CD4-positive, CD25-positive, alpha-beta regulatory T cell (primary cell): ENCODE data around the gene GRIP2. TPM values are rescaled to one million over a fixed set of nuclear protein-coding genes. Genes with fewer than 3 reads are reported as not detected.

Experiments used
- ATAC-seq, 2 donors: fragments of 150-1000 bp; cut with Tn5 transposase; one replicate each; pipeline ENCODE4 v1.10.0; 2021; ENCODE audit warnings: low read depth in 2 of 2, moderate number of reproducible peaks in 2 of 2, moderate library complexity in 1 of 2
- DNase-seq, 3 donors: peaks; one replicate each; pipeline versions ENCODE4 v3.0.0 to v3.0.0-alpha.2; 2012 to 2022; ENCODE audit warnings: mixed read lengths in 1 of 3
- H3K27ac ChIP-seq: one replicate; pipeline ENCODE4 v1.7.0; 2013; ENCODE audit warnings: mild to moderate bottlenecking, low read length; ENCODE audit not compliant: insufficient read depth, poor library complexity, severe bottlenecking
- H3K27me3 ChIP-seq: one replicate; pipeline ENCODE4 v1.7.0; 2013; ENCODE audit warnings: low read length; ENCODE audit not compliant: control insufficient read depth, insufficient read depth
- H3K36me3 ChIP-seq: one replicate; pipeline ENCODE4 v1.7.0; 2013; ENCODE audit warnings: mild to moderate bottlenecking, low read length, moderate library complexity; ENCODE audit not compliant: control insufficient read depth, insufficient read depth
- H3K4me1 ChIP-seq: 2 replicates; pipeline ENCODE4 v1.7.0; 2013; ENCODE audit warnings: mild to moderate bottlenecking, low read length; ENCODE audit not compliant: insufficient read depth, control insufficient read depth, poor library complexity, severe bottlenecking
- H3K4me3 ChIP-seq: one replicate; pipeline ENCODE4 v1.7.0; 2013; ENCODE audit warnings: low read depth, mild to moderate bottlenecking, low read length, moderate library complexity
- H3K9me3 ChIP-seq, 2 experiments: 1 replicate in 1 of 2; 2 replicates in 1 of 2; pipeline ENCODE4 v1.7.0; 2013; ENCODE audit warnings: low read length in 2 of 2, mild to moderate bottlenecking in 1 of 2, moderate library complexity in 1 of 2; ENCODE audit not compliant: control insufficient read depth in 2 of 2
- H3K27ac Mint-ChIP-seq, 3 donors: one replicate each; pipeline ENCODE4 v1.8.0; 2020 to 2022; ENCODE audit warnings: mild to moderate bottlenecking in 3 of 3, mixed read lengths in 3 of 3, moderate library complexity in 2 of 3
- H3K27me3 Mint-ChIP-seq: one replicate; pipeline ENCODE4 v1.8.0; 2022; ENCODE audit warnings: mild to moderate bottlenecking, mixed read lengths
- H3K36me3 Mint-ChIP-seq: one replicate; pipeline ENCODE4 v1.8.0; 2020; ENCODE audit warnings: mixed read lengths
- H3K4me1 Mint-ChIP-seq, 4 donors: one replicate each; pipeline ENCODE4 v1.8.0; 2020 to 2022; ENCODE audit warnings: mixed read lengths in 4 of 4, mild to moderate bottlenecking in 1 of 4
- H3K4me3 Mint-ChIP-seq, 4 donors: one replicate each; pipeline ENCODE4 v1.8.0; 2020 to 2022; ENCODE audit warnings: mild to moderate bottlenecking in 4 of 4, mixed read lengths in 4 of 4, moderate library complexity in 3 of 4
- H3K9me3 Mint-ChIP-seq, 7 donors: one replicate each; pipeline ENCODE4 v1.8.0; 2020 to 2022; ENCODE audit warnings: mixed read lengths in 7 of 7, mild to moderate bottlenecking in 3 of 7, moderate library complexity in 2 of 7
- polyA plus RNA-seq, 4 donors: library from polyadenylated mRNA; unstranded; fragments of 300-500 nt; fragmentation: Illumina TruSeq; gene quantifications; one replicate each; pipeline ENCODE4 v1.2.3, GENCODE V29; 2021
- total RNA-seq: library from RNA; stranded (reverse); gene quantifications from one replicate; pipeline ENCODE4 v1.2.3, GENCODE V29; 2022

GRIP2 gene
- total RNA-seq (not detected), polyA plus RNA-seq (under 1 TPM in 1 of 4 donors, not detected in 3; 0.18 TPM)

DNA sequence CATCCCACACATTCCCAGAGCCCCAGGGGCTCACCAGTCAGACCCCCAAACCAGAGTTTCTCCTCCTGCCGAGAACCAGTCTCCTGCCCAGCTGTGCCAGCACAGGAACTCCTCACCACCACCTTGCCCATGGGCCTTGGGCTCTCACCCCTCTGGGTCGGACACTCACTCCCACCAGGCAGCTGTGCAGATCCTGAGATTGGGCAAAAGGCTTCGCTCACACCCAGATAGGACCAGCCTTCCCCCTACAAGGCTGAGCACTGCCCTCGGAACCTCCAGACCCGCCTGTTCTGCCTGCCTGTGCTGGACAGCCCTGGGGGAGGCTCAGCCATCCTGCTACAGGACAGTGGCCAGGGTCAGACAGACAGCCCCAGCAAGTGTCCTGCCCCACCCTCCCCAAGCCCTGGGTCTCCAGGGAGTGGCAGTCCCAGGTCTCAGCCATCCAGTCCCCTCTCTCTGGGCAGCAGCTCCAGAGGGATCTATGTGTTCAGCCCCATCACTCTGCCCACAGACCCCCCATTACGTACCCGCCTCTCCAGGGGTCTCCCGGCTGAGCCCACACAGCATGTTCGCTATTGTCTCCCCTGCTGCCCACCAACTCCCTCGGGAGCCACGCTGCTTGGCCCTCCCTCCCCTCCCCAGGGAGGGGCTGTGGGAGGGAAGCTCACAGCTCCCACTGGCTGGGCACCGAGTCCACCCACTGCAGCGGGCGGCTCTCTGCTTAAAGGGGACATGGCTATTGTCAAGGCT, at the start of gene GRIP2:
GRIP2 (minus strand) TSS at position 601 of the 750 bp plus-strand sequence; CDS start at position 567, 34 bp downstream.
- Mint-ChIP-seq H3K27me3 (no peaks in the 10 kb centered on the region), H3K36me3 (no peaks in the 10 kb centered on the region), H3K27ac (no peak within 1 kb of the TSS), H3K4me3 (no peak within 1 kb of the TSS), H3K4me1 (no peaks in the 10 kb centered on the region), H3K9me3 (peaks cover 0 to 2% (median 0%) of the 10 kb centered on the region in 7 donors)
- Histone ChIP-seq H3K9me3 (no peaks in the 10 kb centered on the region), H3K36me3 (no peaks in the 10 kb centered on the region), H3K4me1 (no peaks in the 10 kb centered on the region), H3K27me3 (no peaks in the 10 kb centered on the region), H3K4me3 (no peak within 1 kb of the TSS), H3K27ac (no peak within 1 kb of the TSS)
- no peak for ATAC-seq
- DNase-seq = no peak

- peaks cover 18% of the 10 kb centered on the region for H3K27me3 Mint-ChIP-seq
- no peaks in the 10 kb centered on the region for H3K9me3 ChIP-seq
- no peaks in the 10 kb centered on the region for H3K36me3 Mint-ChIP-seq
- H3K36me3 ChIP-seq = no peaks in the 10 kb centered on the region
- H3K27ac Mint-ChIP-seq = no peak overlapping the region
- no peaks in the 10 kb centered on the region for H3K4me1 ChIP-seq
- H3K27me3 ChIP-seq = no peaks in the 10 kb centered on the region
- H3K4me3 ChIP-seq = no peak overlapping the region
- DNase-seq (no peak), ATAC-seq (no peak)
- H3K9me3 Mint-ChIP-seq = no peaks in the 10 kb centered on the region
- H3K4me1 Mint-ChIP-seq = no peaks in the 10 kb centered on the region
- no peak overlapping the region for H3K27ac ChIP-seq
- H3K4me3 Mint-ChIP-seq = no peak overlapping the region
Measured at GRCh38 chr3:14588425-14589112, 48.4 kb upstream of the GRIP2 start.

DNA sequence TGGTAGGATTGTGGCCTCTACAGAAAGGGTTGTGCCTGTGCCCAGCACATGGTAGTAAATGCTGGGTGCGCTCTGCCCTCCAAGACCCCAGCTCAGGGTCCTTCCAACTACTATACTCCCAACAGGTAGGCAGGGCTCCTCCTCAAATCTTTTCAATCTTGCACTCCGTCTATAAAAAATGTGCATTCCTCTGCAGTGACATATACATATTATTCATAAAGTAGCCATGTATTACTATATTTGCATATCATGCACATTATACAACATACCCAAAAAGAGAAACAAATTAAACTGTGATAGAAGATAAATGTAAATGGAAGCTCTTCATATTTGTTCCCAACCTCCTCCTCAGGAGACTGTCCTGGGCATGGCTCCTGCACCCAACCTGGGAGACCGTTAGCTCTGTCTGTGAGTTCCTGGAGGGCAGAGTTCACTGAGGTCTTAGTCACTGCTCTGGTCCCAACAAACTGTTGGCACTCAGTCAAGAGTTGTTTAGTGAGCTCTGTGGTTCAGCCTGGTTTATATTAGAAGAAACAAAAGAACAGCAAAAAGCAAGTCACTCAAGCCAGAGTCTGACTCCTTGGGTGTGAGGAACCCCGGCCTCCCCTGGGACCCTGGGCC, 47.7 kb upstream of the GRIP2 start:
- no peaks in the 10 kb centered on the region for H3K4me1 Mint-ChIP-seq
- H3K9me3 ChIP-seq = no peaks in the 10 kb centered on the region
- H3K27ac Mint-ChIP-seq = no peak overlapping the region
- DNase-seq (no peak), ATAC-seq (no peak)
- H3K4me1 ChIP-seq = no peaks in the 10 kb centered on the region
- H3K4me3 Mint-ChIP-seq = no peak overlapping the region
- H3K9me3 Mint-ChIP-seq = no peaks in the 10 kb centered on the region
- no peak overlapping the region for H3K4me3 ChIP-seq
- H3K36me3 Mint-ChIP-seq = no peaks in the 10 kb centered on the region
- no peaks in the 10 kb centered on the region for H3K27me3 ChIP-seq
- H3K27me3 Mint-ChIP-seq = peaks cover 11% of the 10 kb centered on the region
- no peaks in the 10 kb centered on the region for H3K36me3 ChIP-seq
- no peak overlapping the region for H3K27ac ChIP-seq

DNA sequence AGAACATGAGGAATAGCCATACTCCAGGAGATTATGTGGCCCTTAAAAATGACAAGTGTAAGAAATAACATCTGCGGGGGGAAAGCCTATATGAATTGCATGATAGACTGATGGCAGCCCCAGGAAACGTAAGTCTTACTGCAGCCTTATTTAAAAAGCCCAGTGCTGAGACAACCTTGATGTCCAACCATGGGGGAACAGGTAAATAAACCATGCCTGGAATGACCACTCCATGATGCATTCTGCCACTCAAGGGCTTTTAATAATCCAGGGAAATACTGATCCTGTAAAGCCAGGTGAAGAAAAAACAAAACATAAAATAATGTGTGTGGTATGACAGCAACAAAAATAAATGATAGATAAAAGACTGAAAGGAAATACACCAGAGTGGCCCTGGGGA, 46.5 kb upstream of the GRIP2 start:
- no peaks in the 10 kb centered on the region for H3K36me3 ChIP-seq
- no peaks in the 10 kb centered on the region for H3K9me3 Mint-ChIP-seq
- no peaks in the 10 kb centered on the region for H3K9me3 ChIP-seq
- no peaks in the 10 kb centered on the region for H3K27me3 ChIP-seq
- peaks cover 10% of the 10 kb centered on the region for H3K27me3 Mint-ChIP-seq
- H3K4me1 Mint-ChIP-seq = no peaks in the 10 kb centered on the region
- no peak overlapping the region for H3K4me3 Mint-ChIP-seq
- ATAC-seq = no peak
- DNase-seq = no peak
- H3K4me3 ChIP-seq = no peak overlapping the region
- H3K27ac ChIP-seq = no peak overlapping the region
- H3K27ac Mint-ChIP-seq = no peak overlapping the region
- no peaks in the 10 kb centered on the region for H3K4me1 ChIP-seq
- no peaks in the 10 kb centered on the region for H3K36me3 Mint-ChIP-seq

DNA sequence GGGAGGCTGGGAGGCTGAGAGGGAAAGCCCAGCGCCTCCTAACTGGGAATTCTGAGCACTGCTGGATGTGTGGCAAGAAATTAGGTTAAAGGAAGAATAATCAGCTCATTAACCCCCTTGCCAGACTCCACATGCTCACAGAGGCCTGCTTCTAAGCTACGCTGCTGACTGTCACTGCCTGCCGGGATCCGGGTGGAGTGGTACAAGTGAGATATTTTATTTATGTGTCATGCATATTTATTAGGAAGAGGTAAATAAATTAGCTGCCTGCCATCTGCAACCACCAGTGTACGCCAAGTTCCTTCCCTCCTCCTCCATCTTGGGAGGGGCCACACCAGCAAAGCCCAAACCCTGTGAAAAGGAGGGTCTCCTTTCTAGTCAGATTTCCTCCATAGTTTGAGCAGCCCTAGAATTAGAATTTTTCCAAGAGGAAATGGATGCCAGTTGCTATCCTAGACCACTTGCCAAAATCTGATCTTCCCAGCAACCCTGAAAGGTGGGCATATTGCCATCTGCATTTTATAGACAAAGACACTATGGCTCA, 43.5 kb upstream of the GRIP2 start:
- Mint-ChIP-seq H3K4me3 (no peak overlapping the region), H3K4me1 (no peaks in the 10 kb centered on the region), H3K36me3 (no peaks in the 10 kb centered on the region), H3K9me3 (no peaks in the 10 kb centered on the region), H3K27me3 (peaks cover 6% of the 10 kb centered on the region), H3K27ac (no peak overlapping the region)
- no peak overlapping the region for H3K27ac ChIP-seq
- H3K36me3 ChIP-seq = no peaks in the 10 kb centered on the region
- H3K4me1 ChIP-seq = no peaks in the 10 kb centered on the region
- no peaks in the 10 kb centered on the region for H3K9me3 ChIP-seq
- H3K4me3 ChIP-seq = no peak overlapping the region
- H3K27me3 ChIP-seq = no peaks in the 10 kb centered on the region
- ATAC-seq (no peak), DNase-seq (no peak)

DNA sequence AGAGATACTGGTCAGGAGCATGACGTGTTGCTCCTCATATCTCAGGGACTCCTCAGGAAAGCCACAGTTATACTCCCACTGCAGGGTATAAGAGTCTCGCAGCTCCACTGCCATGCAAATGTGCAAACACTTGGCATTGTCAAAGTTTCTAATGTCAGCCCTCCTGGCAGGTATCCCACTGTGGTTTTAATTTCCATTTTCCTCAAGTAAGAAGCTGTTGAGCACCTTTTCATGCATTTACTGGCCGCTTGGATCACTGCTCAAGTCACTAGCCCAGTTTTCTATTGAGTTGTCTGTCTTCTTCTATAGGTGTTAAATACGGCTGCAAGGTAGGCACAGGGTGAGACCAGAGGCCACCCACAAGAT, 41.9 kb upstream of the GRIP2 start:
- DNase-seq (no peak), ATAC-seq (no peak)
- H3K27me3 ChIP-seq = no peaks in the 10 kb centered on the region
- no peaks in the 10 kb centered on the region for H3K4me1 ChIP-seq
- no peak overlapping the region for H3K4me3 Mint-ChIP-seq
- no peak overlapping the region for H3K4me3 ChIP-seq
- H3K27ac ChIP-seq = no peak overlapping the region
- H3K9me3 ChIP-seq = no peaks in the 10 kb centered on the region
- no peaks in the 10 kb centered on the region for H3K36me3 Mint-ChIP-seq
- H3K27me3 Mint-ChIP-seq = peaks cover 13% of the 10 kb centered on the region
- no peaks in the 10 kb centered on the region for H3K4me1 Mint-ChIP-seq
- H3K36me3 ChIP-seq = no peaks in the 10 kb centered on the region
- H3K27ac Mint-ChIP-seq = no peak overlapping the region
- no peaks in the 10 kb centered on the region for H3K9me3 Mint-ChIP-seq

DNA sequence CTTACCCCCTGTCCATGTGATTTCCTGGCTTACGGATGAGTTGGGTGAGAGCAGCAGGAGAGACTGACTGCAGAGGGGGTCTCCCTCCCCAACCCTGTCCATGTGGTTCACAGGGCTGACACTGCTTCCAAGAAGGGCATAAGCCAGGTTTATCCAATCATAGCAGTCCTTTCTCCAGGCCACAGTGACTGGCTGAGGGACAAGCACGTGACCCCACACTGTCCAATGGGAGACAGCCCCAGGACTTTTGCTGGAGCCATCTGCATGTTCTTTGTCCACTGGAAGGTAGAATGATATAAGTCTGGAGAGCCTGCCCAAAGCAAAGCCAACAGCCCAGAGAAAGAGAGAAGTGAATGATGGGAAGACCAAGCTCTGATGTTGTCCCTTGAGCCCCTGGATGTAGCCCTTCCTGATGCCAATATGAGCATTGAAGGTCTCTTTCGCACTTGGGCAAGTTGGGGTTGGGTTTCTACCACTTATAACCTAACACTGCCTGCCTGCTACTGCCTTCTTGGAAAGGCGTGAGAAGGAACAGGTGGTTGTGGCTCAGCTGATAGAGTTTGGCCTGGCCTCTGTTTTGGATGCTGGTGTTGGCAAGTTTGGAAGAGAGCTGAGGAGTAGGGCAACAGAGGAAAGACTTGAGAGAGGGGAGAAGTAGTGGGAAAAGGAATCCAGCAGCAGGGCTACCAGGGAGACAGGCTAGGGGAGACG, 41.3 kb upstream of the GRIP2 start:
- no peak overlapping the region for H3K27ac ChIP-seq
- Mint-ChIP-seq H3K27ac (no peak overlapping the region), H3K36me3 (no peaks in the 10 kb centered on the region), H3K4me1 (no peaks in the 10 kb centered on the region), H3K9me3 (no peaks in the 10 kb centered on the region), H3K4me3 (no peak overlapping the region), H3K27me3 (peaks cover 16% of the 10 kb centered on the region)
- H3K36me3 ChIP-seq = no peaks in the 10 kb centered on the region
- ATAC-seq = no peak
- H3K9me3 ChIP-seq = no peaks in the 10 kb centered on the region
- H3K4me1 ChIP-seq = no peaks in the 10 kb centered on the region
- H3K4me3 ChIP-seq = no peak overlapping the region
- DNase-seq = no peak
- no peaks in the 10 kb centered on the region for H3K27me3 ChIP-seq
